Astrocyte (in vitro differentiated cells and primary cell): ENCODE data around the gene ZNF19. TPM values are rescaled to one million over a fixed set of nuclear protein-coding genes. Genes with fewer than 3 reads are reported as not detected.

ENCODE experiments used
- DNase-seq: peaks from one replicate; pipeline ENCODE4 v3.0.0-alpha.2; 2010; ENCODE audit warnings: low read depth
- FAIRE-seq: peaks from 2 replicates; lab custom pipeline; 2011; peaks lifted over from hg19 to GRCh38; lab: Jason Lieb, UNC
- H2AFZ ChIP-seq: 2 replicates; pipeline ENCODE4 v1.6.0; 2012; ENCODE audit warnings: low read depth, low read length, inconsistent platforms
- H3K27ac ChIP-seq: 2 replicates; pipeline ENCODE4 v1.5.1; 2011; ENCODE audit warnings: low read depth, low read length, inconsistent platforms
- H3K27me3 ChIP-seq: 2 replicates; pipeline ENCODE4 v1.6.0; 2011; ENCODE audit warnings: low read length, inconsistent platforms; ENCODE audit not compliant: insufficient read depth
- H3K36me3 ChIP-seq: 2 replicates; pipeline ENCODE4 v1.5.1; 2011; ENCODE audit warnings: low read length, inconsistent platforms; ENCODE audit not compliant: insufficient read depth
- H3K4me1 ChIP-seq: 2 replicates; pipeline ENCODE4 v1.5.1; 2011; ENCODE audit warnings: low read length, inconsistent platforms; ENCODE audit not compliant: insufficient read depth
- H3K4me2 ChIP-seq: 2 replicates; pipeline ENCODE4 v1.6.0; 2012; ENCODE audit warnings: low read length, inconsistent platforms
- H3K4me3 ChIP-seq: 2 replicates; pipeline ENCODE4 v1.5.1; 2011; ENCODE audit warnings: low read depth, mild to moderate bottlenecking, low read length, inconsistent platforms; ENCODE audit not compliant: insufficient read depth
- H3K79me2 ChIP-seq: 2 replicates; pipeline ENCODE4 v1.6.0; 2012; ENCODE audit warnings: mild to moderate bottlenecking, low read length, inconsistent platforms; ENCODE audit not compliant: insufficient read depth
- H3K9ac ChIP-seq: 2 replicates; pipeline ENCODE4 v1.6.0; 2012; ENCODE audit warnings: mild to moderate bottlenecking, low read length, inconsistent platforms
- H3K9me3 ChIP-seq: 2 replicates; pipeline ENCODE4 v1.5.1; 2012; ENCODE audit warnings: low read depth, mild to moderate bottlenecking, low read length, inconsistent platforms; ENCODE audit not compliant: insufficient read depth
- H4K20me1 ChIP-seq: 2 replicates; pipeline ENCODE4 v1.6.0; 2012; ENCODE audit warnings: low read length, inconsistent platforms; ENCODE audit not compliant: insufficient read depth
- H3K27ac Mint-ChIP-seq: one replicate; pipeline ENCODE4 v1.8.0; 2021; ENCODE audit warnings: mild to moderate bottlenecking, mixed read lengths; ENCODE audit not compliant: unreplicated experiment
- H3K27me3 Mint-ChIP-seq: one replicate; pipeline ENCODE4 v1.8.0; 2021; ENCODE audit warnings: low read depth, mixed read lengths; ENCODE audit not compliant: unreplicated experiment
- H3K36me3 Mint-ChIP-seq: one replicate; pipeline ENCODE4 v1.8.0; 2021; ENCODE audit warnings: low read depth, mixed read lengths; ENCODE audit not compliant: unreplicated experiment
- H3K4me1 Mint-ChIP-seq: one replicate; pipeline ENCODE4 v1.8.0; 2021; ENCODE audit warnings: low read depth, mixed read lengths; ENCODE audit not compliant: unreplicated experiment
- H3K4me3 Mint-ChIP-seq: one replicate; pipeline ENCODE4 v1.8.0; 2021; ENCODE audit warnings: mild to moderate bottlenecking, moderate library complexity, mixed read lengths; ENCODE audit not compliant: unreplicated experiment
- H3K9me3 Mint-ChIP-seq: one replicate; pipeline ENCODE4 v1.8.0; 2021; ENCODE audit warnings: mild to moderate bottlenecking, mixed read lengths; ENCODE audit not compliant: unreplicated experiment
- EZH2 ChIP-seq: IDR thresholded peaks from 2 replicates; pipeline ENCODE4 v1.6.1; 2012; ENCODE audit warnings: mild to moderate bottlenecking, low read length, inconsistent platforms; ENCODE audit not compliant: insufficient read depth
- total RNA-seq: library from RNA; stranded (reverse); gene quantifications from 2 replicates; pipeline ENCODE4 v1.2.1, GENCODE V29; 2021
- TF ChIP-seq, protein P1 (sequence below): IDR thresholded peaks from 2 replicates; pipeline ENCODE4 v1.5.1; 2011; ENCODE audit warnings: low read depth, mild to moderate bottlenecking, inconsistent platforms, low read length, moderate library complexity; ENCODE audit not compliant: insufficient read depth

Gene ZNF19
- total RNA-seq, 1 donor from 2014 or later: 2.9 TPM

- Histone ChIP-seq H3K27ac (no peak overlapping the region), H3K9ac (no peak overlapping the region), H3K4me3 (peak overlapping the region; percentile 20), H3K4me2 (no peak overlapping the region), H3K9me3 (peaks cover 53% of the 10 kb centered on the region), H3K79me2 (no peaks in the 10 kb centered on the region), H3K36me3 (peaks cover 50% of the 10 kb centered on the region), H2AFZ (no peak overlapping the region), H3K27me3 (no peaks in the 10 kb centered on the region), H3K4me1 (no peaks in the 10 kb centered on the region), H4K20me1 (no peaks in the 10 kb centered on the region)
- no peak for DNase-seq
- Mint-ChIP-seq H3K4me3 (no peak overlapping the region), H3K36me3 (peaks cover 69% of the 10 kb centered on the region), H3K4me1 (no peaks in the 10 kb centered on the region), H3K9me3 (peaks cover 75% of the 10 kb centered on the region), H3K27me3 (no peaks in the 10 kb centered on the region), H3K27ac (no peak overlapping the region)
- FAIRE-seq: no peak
- TF ChIP-seq, protein P1, sequence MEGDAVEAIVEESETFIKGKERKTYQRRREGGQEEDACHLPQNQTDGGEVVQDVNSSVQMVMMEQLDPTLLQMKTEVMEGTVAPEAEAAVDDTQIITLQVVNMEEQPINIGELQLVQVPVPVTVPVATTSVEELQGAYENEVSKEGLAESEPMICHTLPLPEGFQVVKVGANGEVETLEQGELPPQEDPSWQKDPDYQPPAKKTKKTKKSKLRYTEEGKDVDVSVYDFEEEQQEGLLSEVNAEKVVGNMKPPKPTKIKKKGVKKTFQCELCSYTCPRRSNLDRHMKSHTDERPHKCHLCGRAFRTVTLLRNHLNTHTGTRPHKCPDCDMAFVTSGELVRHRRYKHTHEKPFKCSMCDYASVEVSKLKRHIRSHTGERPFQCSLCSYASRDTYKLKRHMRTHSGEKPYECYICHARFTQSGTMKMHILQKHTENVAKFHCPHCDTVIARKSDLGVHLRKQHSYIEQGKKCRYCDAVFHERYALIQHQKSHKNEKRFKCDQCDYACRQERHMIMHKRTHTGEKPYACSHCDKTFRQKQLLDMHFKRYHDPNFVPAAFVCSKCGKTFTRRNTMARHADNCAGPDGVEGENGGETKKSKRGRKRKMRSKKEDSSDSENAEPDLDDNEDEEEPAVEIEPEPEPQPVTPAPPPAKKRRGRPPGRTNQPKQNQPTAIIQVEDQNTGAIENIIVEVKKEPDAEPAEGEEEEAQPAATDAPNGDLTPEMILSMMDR: no peak
- TF ChIP-seq EZH2: no peak
Measured at GRCh38 chr16:71448274-71448866, 40.8 kb downstream of the ZNF19 start.

DNA sequence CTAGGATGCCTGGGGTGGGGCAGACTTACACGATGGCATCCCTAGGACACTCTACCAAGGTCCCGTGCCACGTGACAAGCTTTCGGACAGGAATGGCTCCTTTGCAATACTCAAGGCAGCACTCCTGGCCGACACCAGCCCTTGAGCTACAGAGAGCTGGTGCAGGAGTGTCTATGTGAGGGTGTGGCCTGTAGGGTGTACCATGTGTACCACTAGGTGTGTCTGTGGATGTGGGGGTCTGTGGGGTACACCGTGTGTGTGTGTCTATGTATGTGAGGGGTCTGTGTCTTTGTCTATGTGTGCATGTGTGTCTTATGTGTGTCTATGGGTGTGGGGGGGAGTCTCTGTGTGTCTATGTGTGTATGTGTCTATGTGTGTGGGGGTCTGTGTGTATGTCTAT lies 45.4 kb downstream of the ZNF19 start:
- peaks cover 6% of the 10 kb centered on the region for H3K27me3 Mint-ChIP-seq
- no peak overlapping the region for H3K27ac ChIP-seq
- no peak for DNase-seq
- no peak overlapping the region for H3K4me2 ChIP-seq
- H3K27me3 ChIP-seq: no peaks in the 10 kb centered on the region
- H3K4me1 Mint-ChIP-seq: peaks cover 3% of the 10 kb centered on the region
- H3K36me3 Mint-ChIP-seq: peaks cover 25% of the 10 kb centered on the region
- peaks cover 41% of the 10 kb centered on the region for H3K9me3 Mint-ChIP-seq
- H2AFZ ChIP-seq: no peak overlapping the region
- TF ChIP-seq, protein P1: no peak
- TF ChIP-seq EZH2: no peak
- peaks cover 36% of the 10 kb centered on the region for H3K9me3 ChIP-seq
- no peak overlapping the region for H3K4me3 ChIP-seq
- H3K9ac ChIP-seq: no peak overlapping the region
- H3K27ac Mint-ChIP-seq: no peak overlapping the region
- H4K20me1 ChIP-seq: no peaks in the 10 kb centered on the region
- H3K4me3 Mint-ChIP-seq: no peak overlapping the region
- H3K36me3 ChIP-seq: peaks cover 11% of the 10 kb centered on the region
- no peaks in the 10 kb centered on the region for H3K79me2 ChIP-seq
- no peaks in the 10 kb centered on the region for H3K4me1 ChIP-seq
- FAIRE-seq: no peak

- no peak within 1 kb of the TSS for H3K4me2 ChIP-seq
- no peaks in the 10 kb centered on the region for H3K4me1 ChIP-seq
- H3K27ac ChIP-seq: no peak within 1 kb of the TSS
- no peak within 1 kb of the TSS for H2AFZ ChIP-seq
- no peak within 1 kb of the TSS for H3K27ac Mint-ChIP-seq
- H3K27me3 ChIP-seq: no peaks in the 10 kb centered on the region
- peaks cover 14% of the 10 kb centered on the region for H3K27me3 Mint-ChIP-seq
- H3K9ac ChIP-seq: no peak within 1 kb of the TSS
- FAIRE-seq: no peak
- peaks cover 3% of the 10 kb centered on the region for H3K4me1 Mint-ChIP-seq
- peaks cover 28% of the 10 kb centered on the region for H3K9me3 Mint-ChIP-seq
- peaks cover 9% of the 10 kb centered on the region for H3K36me3 Mint-ChIP-seq
- H3K4me3 Mint-ChIP-seq: no peak within 1 kb of the TSS
- no peak for DNase-seq
- H3K36me3 ChIP-seq: no peaks in the 10 kb centered on the region
- no peaks in the 10 kb centered on the region for H4K20me1 ChIP-seq
- H3K4me3 ChIP-seq: no peak within 1 kb of the TSS
- no peak for TF ChIP-seq EZH2
- TF ChIP-seq, protein P1: no peak
- H3K9me3 ChIP-seq: peaks cover 21% of the 10 kb centered on the region
- H3K79me2 ChIP-seq: no peaks in the 10 kb centered on the region
Measured at GRCh38 chr16:71442051-71442440, 47.1 kb downstream of the ZNF19 start, which contains the start of gene TLE7. Gene TLE7 (minus strand): TSS chr16:71442054. CDS start chr16:71433324, 8,730 bp downstream.
